NT2/D1 (cell line): ENCODE measurements around the gene COL23A1.

Experiments
- SUZ12 ChIP-seq: IDR thresholded peaks from 2 replicates; pipeline ENCODE4 v1.6.1; 2011; ENCODE audit not compliant: insufficient read length, insufficient read depth; ENCODE audit errors: extremely low read depth
- YY1 ChIP-seq: IDR thresholded peaks from 2 replicates; pipeline ENCODE4 v1.6.1; 2011; ENCODE audit not compliant: insufficient read length, insufficient read depth
- ZNF274 ChIP-seq: IDR thresholded peaks from 2 replicates; pipeline ENCODE4 v1.6.1; 2011; ENCODE audit warnings: mild to moderate bottlenecking, low read depth, low read length

DNA sequence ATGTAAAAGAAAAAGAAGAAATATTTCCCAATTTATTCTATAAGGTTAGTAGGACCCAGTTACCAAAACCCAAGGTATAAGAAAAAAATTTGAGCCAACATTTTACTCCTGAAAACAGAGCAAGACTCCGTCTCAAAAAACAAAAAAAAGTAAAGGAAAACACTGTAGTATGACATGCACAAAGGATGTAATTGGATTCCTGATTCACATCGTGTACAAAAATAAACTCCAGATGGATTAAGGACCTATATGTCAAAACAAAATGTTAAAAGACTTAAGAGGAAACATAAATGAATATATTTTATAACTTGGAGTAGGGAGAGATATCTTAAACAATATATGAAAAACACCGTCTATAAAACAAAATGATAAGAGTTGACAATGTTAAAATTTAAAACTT is 371.4 kb downstream of the COL23A1 start:
- TF ChIP-seq YY1 (no peak), SUZ12 (no peak), ZNF274 (no peak)
